ENCODE results near the gene OGFR.

The OGFR gene

GRCh38 chr20:62800314-62801259, 4.0 kb upstream of the OGFR start:
- no peak overlapping the region for H3K4me3 ChIP-seq (ENCODE audit: low read depth, low read length)
- TF ChIP-seq CTCF (conservative IDR thresholded peaks at IDR 0.05; ENCODE audit: low read depth, low read length), result no peak
- DNase-seq (ENCODE audit: low read depth), result no peak

- TF ChIP-seq CTCF (conservative IDR thresholded peaks at IDR 0.05; ENCODE audit: low read depth, low read length), result no peak
- H3K4me3 ChIP-seq (ENCODE audit: low read depth, low read length), result no peak overlapping the region
- no peak for DNase-seq (ENCODE audit: low read depth)
Observed at GRCh38 chr20:62801284-62802010, 3.2 kb upstream of the OGFR start.

GRCh38 chr20:62802026-62802712, 2.5 kb upstream of the OGFR start:
- DNase-seq (ENCODE audit: low read depth), result no peak
- H3K4me3 ChIP-seq (ENCODE audit: low read depth, low read length), result no peak overlapping the region

GRCh38 chr20:62804021-62804626, 511 bp upstream of the OGFR start:
- no peak for DNase-seq (ENCODE audit: low read depth)
- H3K4me3 ChIP-seq (ENCODE audit: low read depth, low read length), result peak overlapping the region; percentile 97
- TF ChIP-seq CTCF (conservative IDR thresholded peaks at IDR 0.05; ENCODE audit: low read depth, low read length), result peak; percentile 11

More at GRCh38 chr20:62802026-62802712, 2.5 kb upstream of the OGFR start:
- TF ChIP-seq CTCF (conservative IDR thresholded peaks at IDR 0.05; ENCODE audit: low read depth, low read length), result no peak

GRCh38 chr20:62805155-62805710, 598 bp downstream of the OGFR start:
- peak overlapping the region; percentile 97 for H3K4me3 ChIP-seq (ENCODE audit: low read depth, low read length)
- TF ChIP-seq CTCF (conservative IDR thresholded peaks at IDR 0.05; ENCODE audit: low read depth, low read length), result no peak
- DNase-seq (ENCODE audit: low read depth), result no peak

GRCh38 chr20:62805711-62806382, 1.2 kb downstream of the OGFR start:
- H3K4me3 ChIP-seq (ENCODE audit: low read depth, low read length), result peak overlapping the region; percentile 97
- DNase-seq (ENCODE audit: low read depth), result no peak
- no peak for TF ChIP-seq CTCF (conservative IDR thresholded peaks at IDR 0.05; ENCODE audit: low read depth, low read length)

All from choroid plexus epithelial cell (primary cell).